HEK293 (cell line): ENCODE measurements around the gene NUMB.

Experiments
- CTCF ChIA-PET: fragments of 350-600 bp; formaldehyde crosslinking; extraction: SDS; loops from one replicate; lab custom pipeline; 2021; ENCODE audit warnings: antibody characterized with exemption; lab: Yijun Ruan, JAX
- POLR2A ChIA-PET: fragments of 300-600 bp; formaldehyde crosslinking; extraction: SDS; loops from one replicate; lab custom pipeline; 2020; ENCODE audit warnings: antibody characterized with exemption, inconsistent platforms; lab: Yijun Ruan, JAX
- H3K27ac ChIP-seq: fragments of 200-500 bp; sonication (Bioruptor generic); 2 replicates; pipeline ENCODE4 v1.5.1; 2014; ENCODE audit warnings: low read depth, low read length, control low read depth, inconsistent platforms; ENCODE audit errors: extremely low read depth
- H3K36me3 ChIP-seq, 2 experiments: fragments of 200-500 bp in 1 of 2; sonication (Bioruptor generic) in 1 of 2; 1 replicate in 1 of 2; 2 replicates in 1 of 2; pipeline ENCODE4 v1.5.1; 2014 to 2017; ENCODE audit warnings: inconsistent platforms in 2 of 2, low read length in 2 of 2; ENCODE audit not compliant: control insufficient read depth in 2 of 2, insufficient read depth in 1 of 2
- H3K4me1 ChIP-seq: fragments of 200-500 bp; sonication (Bioruptor generic); 2 replicates; pipeline ENCODE4 v1.5.1; 2014; ENCODE audit warnings: mild to moderate bottlenecking, low read length, inconsistent platforms; ENCODE audit not compliant: control insufficient read depth, insufficient read depth
- H3K4me3 ChIP-seq: 2 replicates; pipeline ENCODE4 v1.5.1; 2011; ENCODE audit warnings: low read depth, mild to moderate bottlenecking, control low read depth, low read length, moderate library complexity
- H3K9me3 ChIP-seq: fragments of 200-500 bp; sonication (Bioruptor generic); 2 replicates; pipeline ENCODE4 v1.5.1; 2014; ENCODE audit warnings: low read depth, low read length, inconsistent platforms; ENCODE audit not compliant: control insufficient read depth, insufficient read depth
- BCL11B ChIP-seq: fragments of 450-650 bp; formaldehyde crosslinking; IDR thresholded peaks from 2 replicates; pipeline ENCODE4 v1.5.1; 2016; ENCODE audit warnings: low read depth, missing biosample characterization, missing genetic modification characterization
- EGR2 ChIP-seq: fragments of 450-650 bp; formaldehyde crosslinking; IDR thresholded peaks from 2 replicates; pipeline ENCODE4 v1.5.1; 2016; ENCODE audit warnings: low read depth, missing biosample characterization, missing genetic modification characterization
- FEZF1 ChIP-seq: fragments of 450-650 bp; formaldehyde crosslinking; IDR thresholded peaks from 2 replicates; pipeline ENCODE4 v1.5.1; 2016; ENCODE audit warnings: missing biosample characterization, missing genetic modification characterization
- KLF10 ChIP-seq: fragments of 450-650 bp; IDR thresholded peaks from 2 replicates; pipeline ENCODE4 v1.5.1; 2018; ENCODE audit warnings: missing biosample characterization, mild to moderate bottlenecking, missing genetic modification characterization
- PRDM1 ChIP-seq: fragments of 450-650 bp; formaldehyde crosslinking; IDR thresholded peaks from 2 replicates; pipeline ENCODE4; 2016; ENCODE audit warnings: missing biosample characterization, missing genetic modification characterization
- TCF7L2 ChIP-seq: IDR thresholded peaks from 2 replicates; pipeline ENCODE4 v1.6.1; 2011; ENCODE audit warnings: low read depth, mild to moderate bottlenecking, inconsistent platforms, low read length, moderate library complexity, borderline replicate concordance
- ZBTB17 ChIP-seq: fragments of 450-650 bp; formaldehyde crosslinking; IDR thresholded peaks from 2 replicates; pipeline ENCODE4 v1.5.1; 2016; ENCODE audit warnings: missing biosample characterization, missing genetic modification characterization
- ZFP37 ChIP-seq: fragments of 450-650 bp; formaldehyde crosslinking; IDR thresholded peaks from 2 replicates; pipeline ENCODE4 v1.5.1; 2016; ENCODE audit warnings: missing biosample characterization, missing genetic modification characterization
- ZNF248 ChIP-seq: fragments of 450-650 bp; formaldehyde crosslinking; IDR thresholded peaks from 2 replicates; pipeline ENCODE4 v1.5.1; 2017; ENCODE audit warnings: missing biosample characterization, missing genetic modification characterization
- ZNF266 ChIP-seq: fragments of 450-650 bp; formaldehyde crosslinking; IDR thresholded peaks from 2 replicates; pipeline ENCODE4 v1.5.1; 2016; ENCODE audit warnings: missing biosample characterization, missing genetic modification characterization, low read depth
- ZNF350 ChIP-seq: fragments of 450-650 bp; formaldehyde crosslinking; IDR thresholded peaks from 2 replicates; pipeline ENCODE4 v1.5.0; 2017; ENCODE audit warnings: missing biosample characterization, mild to moderate bottlenecking, missing genetic modification characterization
- ZNF843 ChIP-seq: fragments of 450-650 bp; formaldehyde crosslinking; IDR thresholded peaks from 2 replicates; pipeline ENCODE4 v1.5.1; 2016; ENCODE audit warnings: missing biosample characterization, missing genetic modification characterization
- TF ChIP-seq, protein P1 (sequence below): fragments of 450-650 bp; formaldehyde crosslinking; IDR thresholded peaks from 2 replicates; pipeline ENCODE4 v1.5.1; 2016; ENCODE audit warnings: missing biosample characterization, missing genetic modification characterization
- TF ChIP-seq, protein P2 (sequence below): fragments of 450-650 bp; formaldehyde crosslinking; IDR thresholded peaks from 2 replicates; pipeline ENCODE4 v1.5.1; 2017; ENCODE audit warnings: missing biosample characterization, missing genetic modification characterization
- TF ChIP-seq, protein P3 (sequence below): fragments of 450-650 bp; formaldehyde crosslinking; IDR thresholded peaks from 2 replicates; pipeline ENCODE4 v1.5.1; 2016; ENCODE audit warnings: missing biosample characterization, missing genetic modification characterization
- TF ChIP-seq, protein P4 (sequence below): fragments of 450-650 bp; formaldehyde crosslinking; IDR thresholded peaks from 2 replicates; pipeline ENCODE4 v1.5.1; 2016; ENCODE audit warnings: missing biosample characterization, missing genetic modification characterization
- TF ChIP-seq, protein P5 (sequence below): fragments of 450-650 bp; formaldehyde crosslinking; IDR thresholded peaks from 2 replicates; pipeline ENCODE4 v1.5.1; 2016; ENCODE audit warnings: missing biosample characterization, missing genetic modification characterization, low read depth

NUMB gene

DNA sequence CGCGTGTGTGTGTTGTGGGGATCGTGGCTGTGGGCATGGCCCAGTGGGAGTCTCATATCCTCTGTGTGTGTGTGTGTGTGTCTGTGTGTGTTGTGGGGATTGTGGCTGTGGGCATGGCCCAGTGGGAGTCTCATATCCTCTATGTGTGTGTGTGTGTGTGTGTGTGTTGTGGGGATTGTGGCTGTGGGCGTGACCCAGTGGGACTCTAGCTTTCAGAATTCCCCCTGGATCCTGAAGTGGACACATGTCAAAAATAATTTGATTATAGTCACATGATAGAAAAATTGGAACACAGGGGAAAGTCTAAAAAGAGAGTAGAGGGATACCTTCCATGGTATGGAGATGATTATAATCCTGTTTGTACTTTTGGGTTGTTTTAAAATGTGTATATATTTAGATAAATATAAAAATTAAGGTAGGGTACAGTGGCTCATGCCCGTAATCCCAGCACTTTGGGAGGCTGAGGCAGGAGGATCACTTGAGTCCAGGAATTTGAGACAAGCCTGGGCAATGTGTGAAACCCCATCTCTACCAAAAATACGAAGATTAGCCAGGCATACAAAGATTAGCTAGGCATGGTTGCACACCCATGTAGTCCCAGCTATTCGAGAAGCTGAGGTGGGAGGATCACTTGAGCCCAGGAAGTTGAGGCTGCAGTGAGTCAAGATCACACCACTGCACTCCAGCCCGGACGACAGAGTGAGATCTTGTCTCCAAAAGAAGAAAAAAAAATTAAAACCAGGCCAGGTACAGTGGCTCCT, 210.1 kb downstream of the NUMB start:
- ChIA-PET POLR2A (no interaction called here), CTCF (interaction anchor here (0.7 kb wide), 1 partner anchor 300 kb away, joined by 3 read pairs; no protein-coding TSS in a partner anchor)
- Histone ChIP-seq H3K9me3 (no peaks in the 10 kb centered on the region), H3K27ac (no peak overlapping the region), H3K4me1 (no peaks in the 10 kb centered on the region), H3K4me3 (no peak overlapping the region), H3K36me3 (no peaks in the 10 kb centered on the region)
- TF ChIP-seq EGR2 (peak; percentile 35; the same call in 1 of the 2 replicates), FEZF1 (tag by site-specific recombination) (no peak)
- TF ChIP-seq, protein P1, sequence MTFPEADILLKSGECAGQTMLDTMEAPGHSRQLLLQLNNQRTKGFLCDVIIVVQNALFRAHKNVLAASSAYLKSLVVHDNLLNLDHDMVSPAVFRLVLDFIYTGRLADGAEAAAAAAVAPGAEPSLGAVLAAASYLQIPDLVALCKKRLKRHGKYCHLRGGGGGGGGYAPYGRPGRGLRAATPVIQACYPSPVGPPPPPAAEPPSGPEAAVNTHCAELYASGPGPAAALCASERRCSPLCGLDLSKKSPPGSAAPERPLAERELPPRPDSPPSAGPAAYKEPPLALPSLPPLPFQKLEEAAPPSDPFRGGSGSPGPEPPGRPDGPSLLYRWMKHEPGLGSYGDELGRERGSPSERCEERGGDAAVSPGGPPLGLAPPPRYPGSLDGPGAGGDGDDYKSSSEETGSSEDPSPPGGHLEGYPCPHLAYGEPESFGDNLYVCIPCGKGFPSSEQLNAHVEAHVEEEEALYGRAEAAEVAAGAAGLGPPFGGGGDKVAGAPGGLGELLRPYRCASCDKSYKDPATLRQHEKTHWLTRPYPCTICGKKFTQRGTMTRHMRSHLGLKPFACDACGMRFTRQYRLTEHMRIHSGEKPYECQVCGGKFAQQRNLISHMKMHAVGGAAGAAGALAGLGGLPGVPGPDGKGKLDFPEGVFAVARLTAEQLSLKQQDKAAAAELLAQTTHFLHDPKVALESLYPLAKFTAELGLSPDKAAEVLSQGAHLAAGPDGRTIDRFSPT (tag by site-specific recombination) = no peak

DNA sequence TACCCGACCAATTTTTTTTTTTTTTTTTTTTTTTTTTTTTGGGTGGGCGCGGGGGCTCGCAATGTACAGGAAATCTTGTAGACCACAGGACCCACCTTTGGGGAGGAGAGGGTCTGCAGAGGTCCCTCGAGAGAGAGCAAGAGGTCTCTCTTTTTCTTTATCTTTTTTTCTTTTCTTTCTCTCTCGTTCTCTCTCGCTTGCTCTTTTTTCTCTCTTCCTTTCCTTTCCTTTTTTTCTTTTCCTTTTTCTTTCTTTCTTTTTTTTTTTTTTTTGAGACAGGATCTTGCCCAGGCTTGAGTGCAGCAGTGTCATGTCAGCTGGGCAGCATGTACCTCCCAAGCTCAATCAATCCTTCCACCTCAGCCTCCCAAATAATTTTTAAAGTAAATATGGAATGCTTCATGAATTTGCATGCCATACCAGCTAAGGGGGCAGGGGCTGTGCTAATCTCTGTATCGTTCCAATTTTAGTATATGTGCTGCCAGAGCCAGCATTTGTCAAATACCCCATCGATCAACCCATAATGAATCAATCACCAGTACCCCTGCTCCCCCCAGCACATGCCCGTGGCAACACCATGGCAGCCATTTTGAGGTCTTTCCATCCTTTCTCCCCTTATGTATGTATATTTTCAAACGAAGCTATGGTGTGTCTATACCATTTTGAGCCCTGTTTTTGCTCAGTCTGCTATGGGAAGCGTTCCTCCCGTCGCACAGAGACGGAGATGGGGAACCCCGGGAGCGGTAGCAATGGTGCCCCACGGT, 211.8 kb downstream of the NUMB start:
- H3K4me1 ChIP-seq = no peaks in the 10 kb centered on the region
- TF ChIP-seq, protein P2, sequence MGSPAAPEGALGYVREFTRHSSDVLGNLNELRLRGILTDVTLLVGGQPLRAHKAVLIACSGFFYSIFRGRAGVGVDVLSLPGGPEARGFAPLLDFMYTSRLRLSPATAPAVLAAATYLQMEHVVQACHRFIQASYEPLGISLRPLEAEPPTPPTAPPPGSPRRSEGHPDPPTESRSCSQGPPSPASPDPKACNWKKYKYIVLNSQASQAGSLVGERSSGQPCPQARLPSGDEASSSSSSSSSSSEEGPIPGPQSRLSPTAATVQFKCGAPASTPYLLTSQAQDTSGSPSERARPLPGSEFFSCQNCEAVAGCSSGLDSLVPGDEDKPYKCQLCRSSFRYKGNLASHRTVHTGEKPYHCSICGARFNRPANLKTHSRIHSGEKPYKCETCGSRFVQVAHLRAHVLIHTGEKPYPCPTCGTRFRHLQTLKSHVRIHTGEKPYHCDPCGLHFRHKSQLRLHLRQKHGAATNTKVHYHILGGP = no peak
- peak; percentile 67; the same call in 1 of the 2 replicates for TF ChIP-seq PRDM1
- CTCF ChIA-PET = no interaction called here
- no peaks in the 10 kb centered on the region for H3K36me3 ChIP-seq
- no peak overlapping the region for H3K27ac ChIP-seq
- no peaks in the 10 kb centered on the region for H3K9me3 ChIP-seq
- POLR2A ChIA-PET = interaction anchor here (0.7 kb wide), 1 partner anchor 29 kb away, joined by 5 read pairs; no protein-coding TSS in a partner anchor
- no peak overlapping the region for H3K4me3 ChIP-seq

DNA sequence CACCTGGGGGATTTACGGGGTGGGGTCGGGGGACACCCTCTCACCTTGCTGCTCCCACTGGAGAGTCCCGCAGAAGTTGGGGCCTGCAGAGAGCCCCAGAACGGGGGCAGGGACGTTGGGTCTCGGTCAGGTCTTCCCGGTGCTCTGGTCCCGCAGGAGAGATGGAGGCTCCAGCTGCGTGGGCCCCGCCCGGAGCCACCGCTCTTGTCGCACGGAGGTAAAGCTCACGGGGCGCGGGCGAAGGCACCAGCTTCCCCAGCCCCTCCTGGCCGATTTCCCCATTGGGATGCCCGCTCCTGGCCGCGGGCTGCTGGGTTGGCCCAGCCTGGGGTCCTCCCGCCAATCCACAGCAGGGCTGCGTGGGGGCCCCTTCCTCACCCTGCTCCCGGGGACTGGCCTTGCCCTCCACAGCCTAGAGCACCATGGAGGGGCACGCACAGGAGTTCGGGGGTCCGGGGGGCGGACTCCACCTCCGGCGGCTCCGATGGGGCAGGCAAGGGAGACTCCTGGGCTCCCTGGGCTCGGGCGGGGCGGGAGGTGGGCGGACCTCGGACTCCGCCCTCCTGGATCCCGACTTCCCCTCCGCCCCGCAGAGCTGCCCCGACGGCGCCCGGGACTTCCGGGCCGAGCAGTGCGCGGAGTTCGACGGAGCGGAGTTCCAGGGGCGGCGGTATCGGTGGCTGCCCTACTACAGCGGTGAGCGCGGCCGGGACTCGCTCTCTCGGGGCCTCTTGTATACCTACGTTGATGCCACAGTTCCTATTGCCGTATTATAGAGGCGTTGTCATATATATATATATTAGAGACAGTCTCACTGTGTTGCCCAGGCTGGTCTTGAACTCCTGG, 212.6 kb downstream of the NUMB start:
- no peak for TF ChIP-seq BCL11B (tag by site-specific recombination)
- no peak for TF ChIP-seq ZBTB17 (tag by site-specific recombination)
- TF ChIP-seq TCF7L2 = no peak
- TF ChIP-seq, protein P3, sequence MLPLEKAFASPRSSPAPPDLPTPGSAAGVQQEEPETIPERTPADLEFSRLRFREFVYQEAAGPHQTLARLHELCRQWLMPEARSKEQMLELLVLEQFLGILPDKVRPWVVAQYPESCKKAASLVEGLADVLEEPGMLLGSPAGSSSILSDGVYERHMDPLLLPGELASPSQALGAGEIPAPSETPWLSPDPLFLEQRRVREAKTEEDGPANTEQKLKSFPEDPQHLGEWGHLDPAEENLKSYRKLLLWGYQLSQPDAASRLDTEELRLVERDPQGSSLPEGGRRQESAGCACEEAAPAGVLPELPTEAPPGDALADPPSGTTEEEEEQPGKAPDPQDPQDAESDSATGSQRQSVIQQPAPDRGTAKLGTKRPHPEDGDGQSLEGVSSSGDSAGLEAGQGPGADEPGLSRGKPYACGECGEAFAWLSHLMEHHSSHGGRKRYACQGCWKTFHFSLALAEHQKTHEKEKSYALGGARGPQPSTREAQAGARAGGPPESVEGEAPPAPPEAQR (tag by site-specific recombination) = no peak
- no peak for TF ChIP-seq ZFP37
- TF ChIP-seq ZNF248 (tag by site-specific recombination) = no peak
- TF ChIP-seq KLF10 (tag by site-specific recombination) = no peak
- TF ChIP-seq, protein P4, sequence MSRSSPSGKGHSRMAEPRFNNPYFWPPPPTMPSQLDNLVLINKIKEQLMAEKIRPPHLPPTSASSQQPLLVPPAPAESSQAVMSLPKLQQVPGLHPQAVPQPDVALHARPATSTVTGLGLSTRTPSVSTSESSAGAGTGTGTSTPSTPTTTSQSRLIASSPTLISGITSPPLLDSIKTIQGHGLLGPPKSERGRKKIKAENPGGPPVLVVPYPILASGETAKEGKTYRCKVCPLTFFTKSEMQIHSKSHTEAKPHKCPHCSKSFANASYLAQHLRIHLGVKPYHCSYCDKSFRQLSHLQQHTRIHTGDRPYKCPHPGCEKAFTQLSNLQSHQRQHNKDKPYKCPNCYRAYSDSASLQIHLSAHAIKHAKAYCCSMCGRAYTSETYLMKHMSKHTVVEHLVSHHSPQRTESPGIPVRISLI = no peak
- TF ChIP-seq, protein P5, sequence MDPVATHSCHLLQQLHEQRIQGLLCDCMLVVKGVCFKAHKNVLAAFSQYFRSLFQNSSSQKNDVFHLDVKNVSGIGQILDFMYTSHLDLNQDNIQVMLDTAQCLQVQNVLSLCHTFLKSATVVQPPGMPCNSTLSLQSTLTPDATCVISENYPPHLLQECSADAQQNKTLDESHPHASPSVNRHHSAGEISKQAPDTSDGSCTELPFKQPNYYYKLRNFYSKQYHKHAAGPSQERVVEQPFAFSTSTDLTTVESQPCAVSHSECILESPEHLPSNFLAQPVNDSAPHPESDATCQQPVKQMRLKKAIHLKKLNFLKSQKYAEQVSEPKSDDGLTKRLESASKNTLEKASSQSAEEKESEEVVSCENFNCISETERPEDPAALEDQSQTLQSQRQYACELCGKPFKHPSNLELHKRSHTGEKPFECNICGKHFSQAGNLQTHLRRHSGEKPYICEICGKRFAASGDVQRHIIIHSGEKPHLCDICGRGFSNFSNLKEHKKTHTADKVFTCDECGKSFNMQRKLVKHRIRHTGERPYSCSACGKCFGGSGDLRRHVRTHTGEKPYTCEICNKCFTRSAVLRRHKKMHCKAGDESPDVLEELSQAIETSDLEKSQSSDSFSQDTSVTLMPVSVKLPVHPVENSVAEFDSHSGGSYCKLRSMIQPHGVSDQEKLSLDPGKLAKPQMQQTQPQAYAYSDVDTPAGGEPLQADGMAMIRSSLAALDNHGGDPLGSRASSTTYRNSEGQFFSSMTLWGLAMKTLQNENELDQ = no peak
- TF ChIP-seq ZNF266 (tag by site-specific recombination) = no peak
- TF ChIP-seq ZNF350 (tag by site-specific recombination) = no peak
- TF ChIP-seq ZNF843 = no peak
- POLR2A ChIA-PET = no interaction called here
- H3K4me1 ChIP-seq = no peaks in the 10 kb centered on the region
- H3K27ac ChIP-seq = no peak overlapping the region
- no peak overlapping the region for H3K4me3 ChIP-seq
- H3K36me3 ChIP-seq = no peaks in the 10 kb centered on the region
- CTCF ChIA-PET = no interaction called here
- H3K9me3 ChIP-seq = no peaks in the 10 kb centered on the region
